H1 (cell line): ENCODE results near the gene AP2A2. TPM values are rescaled to one million over a fixed set of nuclear protein-coding genes. Genes with fewer than 3 reads are reported as not detected.

ENCODE experiments used
- CHD1 ChIP-seq: IDR thresholded peaks from 2 replicates; pipeline ENCODE4 v1.6.1; 2012; ENCODE audit warnings: low read depth, low read length, improper control_type of control experiment
- polyA plus RNA-seq, 7 experiments: library from polyadenylated mRNA; depleted of rRNA in 3 of 7; stranded (reverse) in 5 of 7; unstranded in 2 of 7; fragments of >200 nt in 5 of 7; fragments of 200-250 nt in 2 of 7; gene quantifications; 1 replicate in 5 of 7; 2 replicates in 1 of 7; 4 replicates in 1 of 7; pipeline versions ENCODE4 v1.2.1 to v1.2.3, GENCODE V29; 2011 to 2013; ENCODE audit warnings: missing spikeins in 2 of 7, mixed read lengths in 2 of 7
- total RNA-seq: library from RNA; stranded (reverse); fragmentation: NEBNext Ultra II Directional; extraction: Animal tissue kit (Norgen Biotek cat#: 25700); gene quantifications from 2 replicates; pipeline ENCODE4 v1.2.1, GENCODE V29; 2021

The AP2A2 gene
- total and polyA plus RNA-seq, 2 of the 8 experiments (the other 6 are each of a cell fraction or from before 2014, with no cell fraction given), result 50.0 to 65.0 TPM

DNA sequence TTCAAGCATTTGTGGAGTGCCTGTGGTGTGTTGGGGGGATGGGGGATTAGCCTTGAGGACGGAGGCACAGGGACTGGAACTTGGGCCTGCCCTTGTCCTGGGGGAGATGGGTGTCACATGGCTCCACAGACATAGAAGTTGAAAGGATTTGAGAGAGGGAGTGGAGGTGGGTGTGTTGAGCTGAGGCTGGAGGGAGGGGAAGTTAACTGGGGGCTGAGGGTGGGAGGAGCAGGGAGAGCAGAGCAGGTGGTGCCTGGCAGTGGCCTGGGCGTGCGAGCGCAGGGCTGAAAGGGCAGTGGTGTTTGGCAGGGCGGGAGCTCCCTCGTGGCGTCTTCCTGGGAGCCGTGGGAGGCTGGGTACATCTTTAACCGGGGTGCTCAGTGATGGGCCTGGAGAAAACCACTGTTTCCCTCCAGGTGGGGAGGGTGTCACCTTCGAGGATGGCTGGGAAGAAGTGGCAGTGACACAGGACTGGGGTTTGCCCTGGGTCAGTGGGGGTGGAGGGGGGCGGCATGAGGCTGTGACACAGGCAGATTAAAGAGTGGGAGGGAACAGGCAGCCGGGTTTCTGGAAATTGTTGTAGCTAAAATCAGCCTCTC lies 45.5 kb downstream of the AP2A2 start (continued):
- TF ChIP-seq CHD1, result no peak
